OCI-LY7 (cell line): Measurements from ENCODE around the gene PRKAG2. TPM values are rescaled to one million over a fixed set of nuclear protein-coding genes. Genes with fewer than 3 reads are reported as not detected.

ENCODE experiments used
- BruUV-seq: library from RNA; stranded (reverse); fragments of 400-500 nt; replicated peaks from 2 replicates; lab custom pipeline; 2021; lab: Mats Ljungman, UMichigan
- CTCF ChIA-PET: fragments of 300-600 bp; sonication (Branson Sonifier 250); formaldehyde crosslinking; loops from one replicate; lab custom pipeline; 2022; ENCODE audit warnings: antibody characterized with exemption; ENCODE audit not compliant: unreplicated experiment; lab: Charles Lee
- POLR2A ChIA-PET: fragments of 300-600 bp; sonication (Branson Sonifier 250); formaldehyde crosslinking; loops from one replicate; lab custom pipeline; 2022; ENCODE audit warnings: antibody characterized with exemption; lab: Charles Lee
- DNase-seq: peaks from one replicate; pipeline ENCODE4 v3.0.0-alpha.2; 2015; ENCODE audit warnings: low spot score
- H2AFZ ChIP-seq: fragments of 200-600 bp; sonication (generic), shearing (Covaris generic); 2 replicates; pipeline ENCODE4 v1.6.1; 2014; ENCODE audit warnings: mild to moderate bottlenecking, antibody characterized with exemption, low read length, moderate library complexity
- H3K27ac ChIP-seq: fragments of 200-600 bp; sonication (generic); 2 replicates; pipeline ENCODE4 v1.5.1; 2014; ENCODE audit warnings: mixed run types, low read depth, mild to moderate bottlenecking, moderate library complexity, low read length, inconsistent platforms; ENCODE audit not compliant: poor library complexity, severe bottlenecking
- H3K36me3 ChIP-seq: fragments of 200-600 bp; sonication (generic); 2 replicates; pipeline ENCODE4 v1.6.1; 2014; ENCODE audit warnings: mild to moderate bottlenecking, antibody characterized with exemption, low read length, moderate library complexity, mixed read lengths; ENCODE audit not compliant: insufficient read depth
- H3K4me1 ChIP-seq: fragments of 200-600 bp; sonication (generic); 2 replicates; pipeline ENCODE4 v1.5.1; 2014; ENCODE audit warnings: mild to moderate bottlenecking, low read length; ENCODE audit not compliant: insufficient read depth, poor library complexity, severe bottlenecking
- H3K4me2 ChIP-seq: fragments of 200-600 bp; sonication (generic); 2 replicates; pipeline ENCODE4 v1.6.1; 2014; ENCODE audit warnings: mild to moderate bottlenecking, low read length
- H3K4me3 ChIP-seq: fragments of 200-600 bp; sonication (generic); 2 replicates; pipeline ENCODE4 v1.5.1; 2014; ENCODE audit warnings: mild to moderate bottlenecking, low read depth, low read length; ENCODE audit not compliant: poor library complexity, severe bottlenecking
- H3K79me2 ChIP-seq: fragments of 200-600 bp; sonication (generic); 2 replicates; pipeline ENCODE4 v1.6.1; 2016; ENCODE audit warnings: low read depth, mild to moderate bottlenecking, low read length, moderate library complexity, mixed read lengths; ENCODE audit not compliant: insufficient read depth
- H3K9me2 ChIP-seq: fragments of 200-600 bp; sonication (generic); 2 replicates; pipeline ENCODE4 v1.6.1; 2016; ENCODE audit warnings: mild to moderate bottlenecking, low read length, mixed read lengths; ENCODE audit not compliant: insufficient read depth
- H3K9me3 ChIP-seq: fragments of 200-600 bp; sonication (generic); 2 replicates; pipeline ENCODE4 v1.6.1; 2014; ENCODE audit warnings: mild to moderate bottlenecking, mixed run types, low read length, mixed read lengths
- H4K20me1 ChIP-seq: fragments of 200-600 bp; sonication (generic); 2 replicates; pipeline ENCODE4 v1.6.1; 2014; ENCODE audit warnings: mild to moderate bottlenecking, antibody characterized with exemption, low read length, moderate library complexity, mixed read lengths; ENCODE audit not compliant: insufficient read depth
- CTCF ChIP-seq: fragments of 200-600 bp; sonication (generic); conservative IDR thresholded peaks from 2 replicates; pipeline ENCODE4 v1.5.1; 2014; ENCODE audit warnings: mild to moderate bottlenecking, antibody characterized with exemption, low read length, moderate library complexity, mixed read lengths
- EZH2phosphoT487 ChIP-seq: fragments of 200-600 bp; sonication (generic); IDR thresholded peaks from 2 replicates; pipeline ENCODE4 v1.6.1; 2018; ENCODE audit warnings: low read depth, borderline replicate concordance, mild to moderate bottlenecking, mixed run types, antibody characterized with exemption, low read length, moderate library complexity, mixed read lengths
- intact Hi-C: fragments of 100-400 bp; cut with micrococcal nuclease; formaldehyde crosslinking; loops from one replicate; pipeline ENCODE4 v1.10.0; 2022; ENCODE audit not compliant: unreplicated experiment
- total RNA-seq, 2 experiments: library from RNA; depleted of rRNA in 1 of 2; stranded (reverse); fragments of >200 nt in 1 of 2; shearing (Covaris generic) in 1 of 2; gene quantifications; 2 replicates each; pipeline ENCODE4 v1.2.3, GENCODE V29; 2014 to 2022

Gene PRKAG2
- total RNA-seq, 2 experiments from 2014 or later = 1.2 to 5.1 TPM

GRCh38 chr7:151767557-151767956 is 109.4 kb downstream of the PRKAG2 start:
- Histone ChIP-seq H3K4me1 (no peaks in the 10 kb centered on the region), H2AFZ (no peak overlapping the region), H3K9me3 (no peaks in the 10 kb centered on the region), H3K9me2 (no peaks in the 10 kb centered on the region), H3K79me2 (no peaks in the 10 kb centered on the region), H3K36me3 (no peaks in the 10 kb centered on the region), H4K20me1 (no peaks in the 10 kb centered on the region), H3K27ac (no peak overlapping the region), H3K4me3 (no peak overlapping the region), H3K4me2 (no peak overlapping the region)
- ChIA-PET CTCF (no interaction called here), POLR2A (no interaction called here)
- intact Hi-C loops = loop anchor here (10.0 kb wide), 1 partner anchor 323 kb away; the partner anchor contains the start of gene CRYGN
- TF ChIP-seq CTCF (no peak), EZH2phosphoT487 (no peak)
- no TSS peak for BruUV-seq
- no peak for DNase-seq

GRCh38 chr7:151764056-151764920 is 112.6 kb downstream of the PRKAG2 start:
- Histone ChIP-seq H3K9me2 (no peaks in the 10 kb centered on the region), H4K20me1 (no peaks in the 10 kb centered on the region), H2AFZ (no peak overlapping the region), H3K9me3 (no peaks in the 10 kb centered on the region), H3K79me2 (no peaks in the 10 kb centered on the region), H3K4me2 (no peak overlapping the region), H3K36me3 (no peaks in the 10 kb centered on the region), H3K4me3 (no peak overlapping the region), H3K27ac (no peak overlapping the region), H3K4me1 (no peaks in the 10 kb centered on the region)
- TF ChIP-seq CTCF (no peak), EZH2phosphoT487 (no peak)
- no TSS peak for BruUV-seq
- no peak for DNase-seq
- CTCF ChIA-PET = no interaction called here
- POLR2A ChIA-PET = no interaction called here
- intact Hi-C loops = loop anchor here (10.0 kb wide), 1 partner anchor 319 kb away; the partner anchor contains the start of gene CRYGN
